NOMO-1 (cell line): ENCODE data around the gene CGB7.
"Not testable (repeated sequence)": the region's sequence is repeated elsewhere in the genome, so short reads cannot be mapped to it uniquely, and the experiment has no call there.

Experiments
- DNase-seq, 2 experiments: peaks; one replicate each; lab custom pipeline; 2025; ENCODE audit not compliant: unreplicated experiment in 2 of 2; lab: John Stamatoyannopoulos, UW

CGB7 gene

GRCh38 chr19:49043548-49043947 lies 14.0 kb downstream of the CGB7 start, which contains the start of gene CGB5:
Gene CGB5 (plus strand): TSS chr19:49043848. CDS start chr19:49044210, 362 bp downstream.
- DNase-seq = not testable (repeated sequence)

DNA sequence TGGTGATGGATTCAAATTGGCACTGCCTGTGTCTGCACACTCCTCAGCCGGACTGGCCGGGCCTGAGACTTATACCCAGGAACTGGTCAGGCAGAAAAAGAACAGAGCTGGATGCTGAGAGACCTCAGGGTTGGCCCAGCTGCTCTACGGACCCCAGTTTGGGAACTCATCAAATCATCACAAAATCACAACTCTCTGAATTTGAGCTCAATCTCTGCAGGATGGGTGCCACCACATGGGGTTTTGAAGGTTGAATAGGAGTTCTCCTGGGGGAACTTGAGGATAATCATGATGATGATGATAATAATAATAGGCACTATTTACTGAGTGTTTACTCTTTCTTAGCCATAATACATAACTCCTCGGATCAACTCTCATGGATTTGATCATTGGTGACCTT lies 14.9 kb downstream of the CGB7 start:
- DNase-seq = not testable (repeated sequence)

- DNase-seq = no peak
These were observed 15.4 kb downstream of the CGB7 start for GRCh38 chr19:49042177-49042576.

GRCh38 chr19:49039736-49040135 lies 17.8 kb downstream of the CGB7 start:
- DNase-seq = not testable (repeated sequence)

DNA sequence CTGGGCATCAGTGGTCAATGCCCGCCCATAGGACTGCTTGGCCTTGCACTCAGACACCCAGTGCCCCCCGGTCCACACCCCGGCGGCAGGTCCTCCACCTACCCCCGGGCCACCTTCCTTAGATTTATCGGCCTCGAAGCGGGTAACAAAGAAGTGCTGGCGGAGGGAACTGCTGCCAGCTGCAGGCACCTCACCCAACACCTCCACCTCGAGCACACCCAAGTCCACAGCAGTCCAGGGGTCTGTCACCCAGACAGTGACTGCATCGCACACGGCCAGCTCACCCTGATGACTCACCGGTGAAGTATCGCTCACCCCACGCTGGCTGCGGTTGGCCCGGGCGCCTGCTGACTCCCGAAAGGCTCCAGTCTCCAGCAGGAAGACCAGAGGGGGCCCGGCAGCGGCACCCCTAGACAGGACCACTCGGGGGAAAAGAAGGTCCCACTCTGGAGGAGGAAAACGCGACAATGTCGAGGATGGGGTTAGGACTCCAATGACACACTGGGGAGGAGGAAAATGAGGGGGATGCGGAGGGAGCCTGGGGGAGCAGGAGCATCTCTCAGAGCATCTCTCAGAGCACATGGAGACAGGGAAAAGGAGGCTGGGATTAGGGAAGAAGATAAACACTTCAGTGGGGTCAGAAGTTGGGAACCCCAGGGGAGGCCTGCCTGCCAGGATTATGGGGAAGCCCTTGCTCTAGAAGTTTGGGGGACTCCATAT lies 18.8 kb downstream of the CGB7 start:
- DNase-seq = not testable (repeated sequence)

- DNase-seq = not testable (repeated sequence)
These were observed 19.4 kb downstream of the CGB7 start for GRCh38 chr19:49038111-49038510.

DNA sequence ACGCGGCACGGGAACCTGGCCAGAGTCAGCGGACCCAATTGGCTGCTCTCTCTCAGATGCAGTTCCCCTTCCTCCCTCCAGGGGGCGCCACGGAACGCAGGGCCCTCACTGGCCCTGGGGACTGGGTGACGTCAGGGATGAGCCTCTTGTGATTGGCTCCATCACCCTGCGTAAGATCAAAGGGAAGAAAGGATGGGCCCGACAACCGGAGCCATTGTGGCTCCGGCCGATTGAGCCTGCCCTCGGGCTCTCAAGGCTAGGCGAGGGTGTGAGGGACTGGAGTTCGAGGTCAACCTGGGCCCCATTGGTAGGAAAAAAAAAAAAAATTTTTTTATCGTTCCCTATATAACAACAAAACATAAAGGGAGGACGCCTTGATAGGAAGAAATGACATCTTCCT lies 20.7 kb downstream of the CGB7 start, which contains the start of gene CGB1:
CGB1 (minus strand) TSS at position 81 of the 400 bp plus-strand sequence. CDS start 184 bp downstream, outside the sequence.
- not testable (repeated sequence) for DNase-seq

- DNase-seq = not testable (repeated sequence)
These were observed 25.8 kb downstream of the CGB7 start, which contains the start of gene CGB2 for GRCh38 chr19:49031642-49032301. Gene CGB2 (plus strand): TSS chr19:49031890. CDS start chr19:49032096, 206 bp downstream.

DNA sequence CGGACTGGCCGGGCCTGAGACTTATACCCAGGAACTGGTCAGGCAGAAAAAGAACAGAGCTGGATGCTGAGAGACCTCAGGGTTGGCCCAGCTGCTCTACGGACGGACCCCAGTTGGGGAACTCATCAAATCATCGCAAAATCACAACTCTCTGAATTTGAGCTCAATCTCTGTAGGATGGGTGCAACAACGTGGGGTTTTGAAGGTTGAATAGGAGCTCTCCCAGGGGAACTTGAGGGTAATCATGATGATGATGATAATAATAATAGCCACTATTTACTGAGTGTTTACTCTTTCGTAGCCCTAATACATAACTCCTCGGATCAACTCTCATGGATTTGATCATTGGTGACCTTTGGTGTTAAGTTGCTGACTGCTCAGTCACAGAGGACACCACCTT lies 27.2 kb downstream of the CGB7 start:
- DNase-seq = not testable (repeated sequence)

GRCh38 chr19:49029749-49030148 lies 27.8 kb downstream of the CGB7 start:
- not testable (repeated sequence) for DNase-seq

GRCh38 chr19:49028686-49029085 lies 28.9 kb downstream of the CGB7 start:
- not testable (repeated sequence) for DNase-seq

GRCh38 chr19:49025599-49025998 lies 31.9 kb downstream of the CGB7 start:
- not testable (repeated sequence) for DNase-seq

- DNase-seq = not testable (repeated sequence)
These were observed 32.5 kb downstream of the CGB7 start for GRCh38 chr19:49025088-49025487.

GRCh38 chr19:49024233-49024632 lies 33.3 kb downstream of the CGB7 start, which contains the start of gene CGB3:
Gene CGB3 (minus strand): TSS chr19:49024333. CDS start chr19:49023971, 362 bp downstream.
- DNase-seq = not testable (repeated sequence)

DNA sequence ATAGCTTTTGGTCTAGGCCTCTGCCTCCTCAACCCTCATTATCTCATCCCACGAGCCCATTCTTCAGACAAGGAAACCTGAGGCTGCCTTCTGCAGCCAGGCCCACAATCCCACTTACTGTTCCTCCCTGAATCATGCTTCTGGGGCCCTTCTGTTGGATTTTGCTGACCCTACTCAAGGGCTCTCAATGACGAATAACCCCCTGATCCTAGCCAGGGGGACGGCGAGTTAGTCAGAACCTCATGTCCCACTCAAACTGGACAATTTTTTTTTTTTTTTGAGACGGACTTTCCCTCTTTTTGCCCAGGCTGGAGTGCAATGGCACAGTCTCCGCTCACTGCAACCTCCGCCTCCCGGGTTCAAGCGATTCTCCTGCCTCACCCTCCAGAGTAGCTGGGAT lies 35.4 kb downstream of the CGB7 start:
- DNase-seq = no peak

GRCh38 chr19:49020931-49021895 lies 36.3 kb downstream of the CGB7 start:
- no peak for DNase-seq

GRCh38 chr19:49020342-49020741 lies 37.2 kb downstream of the CGB7 start:
- DNase-seq = no peak

DNA sequence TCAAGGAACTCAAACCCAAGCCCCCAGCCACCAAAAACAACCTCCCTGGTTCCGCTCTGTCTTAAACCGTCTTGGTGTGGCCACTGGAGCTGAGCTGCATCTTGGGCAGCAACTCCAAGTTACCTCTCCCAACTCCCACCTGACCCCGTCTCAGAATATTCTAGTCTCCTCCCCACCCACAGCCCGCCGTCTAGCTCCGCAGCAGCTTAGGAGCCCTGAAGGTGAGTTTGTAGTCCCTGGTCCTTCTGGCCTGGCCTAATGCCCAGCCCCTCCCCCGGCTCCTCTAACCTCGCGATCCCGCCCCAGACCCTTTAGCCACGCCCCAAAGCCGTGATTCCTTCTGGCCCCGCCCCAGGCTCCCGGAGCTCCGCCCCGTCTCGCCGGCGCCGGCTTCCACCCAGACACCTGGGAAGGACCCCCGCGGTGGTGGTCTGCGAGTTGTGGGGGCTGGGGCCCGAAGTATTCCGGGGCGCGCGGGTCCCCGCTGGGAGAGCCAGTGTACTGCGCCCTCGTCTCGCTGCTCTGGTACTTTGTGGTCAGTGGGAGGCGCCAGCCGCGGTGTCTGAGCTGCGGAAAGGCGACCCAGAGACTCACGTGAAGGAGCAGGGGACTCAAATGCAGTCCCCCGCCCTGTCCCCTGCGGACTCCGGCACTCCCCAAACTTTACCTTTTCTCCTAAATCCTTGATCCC lies 38.2 kb downstream of the CGB7 start:
- DNase-seq = peak in 1 of 2 experiments; percentile 21

DNA sequence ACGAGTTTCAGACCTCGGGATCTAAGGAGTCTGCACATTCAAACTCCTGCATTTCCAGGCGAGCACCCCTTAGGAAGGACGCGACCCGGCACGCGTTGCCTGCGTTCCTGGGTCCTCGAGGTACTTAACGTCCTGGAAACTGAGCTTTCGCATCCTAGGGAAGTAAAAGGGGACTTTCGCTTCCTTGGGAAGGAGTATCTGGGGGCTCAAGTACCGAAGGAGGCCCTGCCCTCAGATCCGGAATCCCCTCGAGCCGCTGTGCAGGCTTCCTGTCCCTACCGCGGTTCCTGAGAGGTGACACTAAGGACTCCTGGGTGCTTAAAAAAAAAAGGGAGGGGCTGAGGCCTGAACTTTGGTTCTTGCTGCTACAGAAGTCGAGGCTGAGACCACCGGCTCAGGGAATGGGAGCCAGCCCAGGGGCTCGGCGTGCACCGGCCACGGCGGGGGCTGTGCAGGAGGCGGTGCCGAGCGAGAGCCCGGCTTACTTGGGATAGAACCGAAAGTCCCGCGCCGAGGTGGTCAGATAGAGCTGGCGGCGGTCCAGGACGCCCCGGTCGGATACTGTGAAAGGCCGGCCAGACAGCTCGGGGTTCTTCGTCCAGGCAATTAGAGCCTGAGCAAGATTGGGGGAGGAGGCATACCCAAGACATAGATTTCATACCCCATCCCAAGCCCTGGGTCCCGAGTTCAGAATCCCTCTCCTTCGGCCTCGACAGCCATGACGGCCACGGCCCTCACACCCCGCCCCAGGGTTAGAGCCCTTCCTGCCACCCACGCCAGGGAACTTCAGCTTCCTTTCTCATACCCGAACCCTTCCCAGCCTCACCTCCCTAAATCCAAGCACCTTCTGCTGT lies 38.9 kb downstream of the CGB7 start:
- DNase-seq = not testable (repeated sequence)
